Calu3 (cell line): ENCODE measurements around the gene CHD3. TPM values are rescaled to one million over a fixed set of nuclear protein-coding genes. Genes with fewer than 3 reads are reported as not detected.

Experiments
- BruUV-seq: library from RNA; stranded (reverse); fragments of 400-500 nt; replicated peaks from 2 replicates; lab custom pipeline; 2021; lab: Mats Ljungman, UMichigan
- CTCF ChIA-PET: fragments of 300-600 bp; sonication (Branson Sonifier 250); formaldehyde crosslinking; loops from one replicate; lab custom pipeline; 2022; ENCODE audit warnings: antibody characterized with exemption; lab: Charles Lee
- DNase-seq: peaks from one replicate; pipeline ENCODE4 v3.0.0; 2022
- H3K27ac Mint-ChIP-seq: one replicate; pipeline ENCODE4 v1.8.0; 2022; ENCODE audit warnings: mixed read lengths; ENCODE audit not compliant: unreplicated experiment
- H3K27me3 Mint-ChIP-seq: one replicate; pipeline ENCODE4 v1.8.0; 2022; ENCODE audit warnings: mixed read lengths; ENCODE audit not compliant: unreplicated experiment
- H3K36me3 Mint-ChIP-seq: one replicate; pipeline ENCODE4 v1.8.0; 2022; ENCODE audit warnings: mild to moderate bottlenecking, moderate library complexity, mixed read lengths; ENCODE audit not compliant: insufficient read depth, unreplicated experiment
- H3K4me1 Mint-ChIP-seq: one replicate; pipeline ENCODE4 v1.8.0; 2022; ENCODE audit warnings: mild to moderate bottlenecking, low read depth, mixed read lengths; ENCODE audit not compliant: unreplicated experiment
- H3K4me3 Mint-ChIP-seq: one replicate; pipeline ENCODE4 v1.8.0; 2022; ENCODE audit warnings: mild to moderate bottlenecking, low read depth, moderate library complexity, mixed read lengths; ENCODE audit not compliant: unreplicated experiment
- H3K9me3 Mint-ChIP-seq: one replicate; pipeline ENCODE4 v1.8.0; 2022; ENCODE audit warnings: low read depth, mixed read lengths; ENCODE audit not compliant: unreplicated experiment
- intact Hi-C: fragments of 100-400 bp; cut with micrococcal nuclease; formaldehyde crosslinking; loops from one replicate; pipeline ENCODE4 v1.10.0; 2022; ENCODE audit not compliant: unreplicated experiment
- total RNA-seq: library from RNA; stranded (reverse); gene quantifications from 2 replicates; pipeline ENCODE4 v1.2.3, GENCODE V29; 2022
- TF ChIP-seq, protein P1 (sequence below): fragments of 200-600 bp; IDR thresholded peaks from one replicate; pipeline ENCODE4 v1.8.0; 2022; ENCODE audit warnings: antibody characterized with exemption; ENCODE audit not compliant: unreplicated experiment

The CHD3 gene
- total RNA-seq, 1 experiment from 2014 or later = 116 TPM

DNA sequence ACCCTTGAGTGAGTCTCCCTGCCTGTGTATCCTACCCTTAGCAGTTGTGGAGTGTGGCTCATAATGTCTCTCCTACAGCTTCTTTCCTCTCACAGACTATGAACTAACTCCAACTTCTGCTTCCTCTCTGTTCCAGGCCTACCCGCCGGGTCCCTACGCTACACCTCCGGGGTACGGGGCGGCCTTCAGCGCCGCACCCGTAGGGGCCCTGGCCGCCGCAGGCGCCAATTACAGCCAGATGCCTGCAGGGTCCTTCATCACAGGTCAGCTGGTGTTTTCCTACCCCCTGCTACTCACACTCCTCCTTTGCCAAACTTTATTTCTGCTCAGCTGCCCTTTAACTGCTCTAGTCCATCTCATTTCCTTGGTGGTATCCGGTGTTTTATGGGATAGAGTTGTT is 22.1 kb downstream of the CHD3 start:
- H3K9me3 Mint-ChIP-seq = no peaks in the 10 kb centered on the region
- CTCF ChIA-PET = interaction anchor here (0.6 kb wide), 1 partner anchor 76 kb away, joined by 3 read pairs; the partner anchor contains the start of gene KDM6B
- TF ChIP-seq, protein P1, sequence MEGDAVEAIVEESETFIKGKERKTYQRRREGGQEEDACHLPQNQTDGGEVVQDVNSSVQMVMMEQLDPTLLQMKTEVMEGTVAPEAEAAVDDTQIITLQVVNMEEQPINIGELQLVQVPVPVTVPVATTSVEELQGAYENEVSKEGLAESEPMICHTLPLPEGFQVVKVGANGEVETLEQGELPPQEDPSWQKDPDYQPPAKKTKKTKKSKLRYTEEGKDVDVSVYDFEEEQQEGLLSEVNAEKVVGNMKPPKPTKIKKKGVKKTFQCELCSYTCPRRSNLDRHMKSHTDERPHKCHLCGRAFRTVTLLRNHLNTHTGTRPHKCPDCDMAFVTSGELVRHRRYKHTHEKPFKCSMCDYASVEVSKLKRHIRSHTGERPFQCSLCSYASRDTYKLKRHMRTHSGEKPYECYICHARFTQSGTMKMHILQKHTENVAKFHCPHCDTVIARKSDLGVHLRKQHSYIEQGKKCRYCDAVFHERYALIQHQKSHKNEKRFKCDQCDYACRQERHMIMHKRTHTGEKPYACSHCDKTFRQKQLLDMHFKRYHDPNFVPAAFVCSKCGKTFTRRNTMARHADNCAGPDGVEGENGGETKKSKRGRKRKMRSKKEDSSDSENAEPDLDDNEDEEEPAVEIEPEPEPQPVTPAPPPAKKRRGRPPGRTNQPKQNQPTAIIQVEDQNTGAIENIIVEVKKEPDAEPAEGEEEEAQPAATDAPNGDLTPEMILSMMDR = no peak
- peaks cover 18% of the 10 kb centered on the region for H3K36me3 Mint-ChIP-seq
- intact Hi-C loops = loop anchor here (10.0 kb wide), 1 partner anchor 134 kb away; no protein-coding TSS in a partner anchor
- no peaks in the 10 kb centered on the region for H3K4me1 Mint-ChIP-seq
- BruUV-seq = no TSS peak
- H3K4me3 Mint-ChIP-seq = no peak overlapping the region
- H3K27ac Mint-ChIP-seq = no peak overlapping the region
- no peak for DNase-seq
- H3K27me3 Mint-ChIP-seq = no peaks in the 10 kb centered on the region

DNA sequence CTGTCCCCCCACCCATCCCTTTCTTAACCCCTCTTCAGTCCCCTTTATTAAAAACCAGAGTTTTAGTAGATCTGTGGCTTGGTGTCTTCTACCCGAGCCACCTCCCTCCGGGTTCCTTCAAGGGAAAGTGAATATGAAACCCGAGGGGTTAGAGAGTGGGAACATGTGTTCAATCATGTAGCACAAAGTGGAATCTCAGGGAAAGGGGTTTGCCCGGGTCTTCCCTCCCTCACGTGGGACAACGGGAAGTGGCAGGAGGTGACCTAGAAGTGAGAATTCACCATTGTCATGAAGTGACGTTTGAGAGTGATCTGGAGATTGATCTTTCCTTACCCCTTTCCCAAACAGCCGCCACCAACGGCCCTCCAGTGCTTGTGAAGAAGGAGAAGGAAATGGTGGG is 22.5 kb downstream of the CHD3 start:
- CTCF ChIA-PET = no interaction called here
- Mint-ChIP-seq H3K4me1 (no peaks in the 10 kb centered on the region), H3K27ac (no peak overlapping the region), H3K4me3 (no peak overlapping the region), H3K9me3 (no peaks in the 10 kb centered on the region), H3K27me3 (no peaks in the 10 kb centered on the region), H3K36me3 (peaks cover 22% of the 10 kb centered on the region)
- no TSS peak for BruUV-seq
- intact Hi-C loops = loop anchor here (10.0 kb wide), 1 partner anchor 134 kb away; no protein-coding TSS in a partner anchor
- DNase-seq = no peak
- TF ChIP-seq, protein P1 = no peak

DNA sequence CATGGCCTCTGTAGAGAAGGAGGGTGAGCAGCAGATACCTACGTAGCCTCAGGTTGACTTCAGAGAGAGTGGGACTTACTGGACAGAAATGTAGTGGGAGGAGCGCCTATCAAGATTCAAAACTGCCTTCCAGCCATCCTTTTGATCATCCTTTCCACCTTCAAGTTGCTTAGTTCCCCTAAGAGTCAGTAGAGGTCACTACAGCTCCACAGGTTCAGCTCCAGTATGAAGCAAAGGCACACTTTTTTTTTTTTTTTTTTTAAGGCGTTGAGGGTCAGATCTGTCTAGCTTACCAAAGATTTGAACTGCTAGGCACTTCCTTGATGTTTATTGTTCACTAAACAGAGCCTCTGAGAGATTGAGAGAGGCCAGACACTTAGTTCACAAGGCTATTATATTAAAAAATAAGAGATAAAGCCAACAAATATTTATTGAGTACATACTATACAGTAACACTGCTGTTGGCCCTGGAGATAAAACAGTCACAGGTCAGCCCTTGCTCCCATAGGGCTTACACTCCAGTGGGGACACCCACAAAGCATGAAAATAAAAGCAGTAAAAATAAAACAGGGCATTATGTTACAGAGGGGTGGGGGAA is 24.4 kb downstream of the CHD3 start:
- Mint-ChIP-seq H3K27ac (peak overlapping the region; percentile 58), H3K27me3 (no peaks in the 10 kb centered on the region)
- TF ChIP-seq, protein P1 = no peak

DNA sequence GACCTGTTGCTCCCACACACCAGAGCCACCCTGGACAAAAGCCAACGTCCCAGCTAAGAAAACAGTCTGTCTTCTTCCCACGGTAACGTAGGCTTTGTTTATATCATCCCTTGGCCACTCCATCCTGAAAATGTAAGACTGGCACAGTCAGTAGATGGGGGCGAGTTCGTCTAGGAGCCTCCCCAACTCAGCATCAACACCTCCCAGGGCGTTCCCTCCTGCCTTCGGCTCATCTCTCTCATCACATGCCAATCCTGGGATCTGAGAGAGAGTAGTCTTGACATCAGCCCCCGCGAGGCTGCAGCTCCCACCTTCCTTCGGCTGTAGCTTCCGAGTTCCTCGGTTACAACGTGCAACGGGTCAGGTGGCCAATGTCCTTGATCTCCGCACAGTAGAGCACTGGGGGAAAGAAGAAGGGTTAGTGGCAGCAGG is 26.6 kb downstream of the CHD3 start:
- peak overlapping the region; percentile 66 for H3K4me3 Mint-ChIP-seq
- DNase-seq = no peak
- TF ChIP-seq, protein P1 = no peak
- no peaks in the 10 kb centered on the region for H3K4me1 Mint-ChIP-seq
- intact Hi-C loops = loop anchor here (10.0 kb wide), 1 partner anchor 130 kb away; no protein-coding TSS in a partner anchor
- H3K27me3 Mint-ChIP-seq = no peaks in the 10 kb centered on the region
- H3K9me3 Mint-ChIP-seq = no peaks in the 10 kb centered on the region
- no TSS peak for BruUV-seq
- peak overlapping the region; percentile 50 for H3K27ac Mint-ChIP-seq
- H3K36me3 Mint-ChIP-seq = peaks cover 32% of the 10 kb centered on the region
- CTCF ChIA-PET = interaction anchor here (1.2 to 1.4 kb wide), 2 partner anchors 73 to 143 kb away, joined by 5 read pairs; no protein-coding TSS in a partner anchor

More for the DNA sequence above, 24.4 kb downstream of the CHD3 start:
- CTCF ChIA-PET = interaction anchor here (1.4 kb wide), 2 partner anchors 76 to 129 kb away, joined by 10 to 11 read pairs; no protein-coding TSS in a partner anchor
- no peaks in the 10 kb centered on the region for H3K4me1 Mint-ChIP-seq
- H3K9me3 Mint-ChIP-seq = no peaks in the 10 kb centered on the region
- peak; percentile 9 for DNase-seq
- peaks cover 32% of the 10 kb centered on the region for H3K36me3 Mint-ChIP-seq
- intact Hi-C loops = loop anchor here (2.0 to 10.0 kb wide), 2 partner anchors 76 to 132 kb away; no protein-coding TSS in a partner anchor
- no peak overlapping the region for H3K4me3 Mint-ChIP-seq
- BruUV-seq = no TSS peak
